Lung (tissue), 16 donors: ENCODE results near the gene KIF4B. TPM values are rescaled to one million over a fixed set of nuclear protein-coding genes. Genes with fewer than 3 reads are reported as not detected.

Source experiments
- ATAC-seq: fragments of 200-7000 bp; cut with Tn5 transposase; one replicate; pipeline ENCODE4 v1.9.1; 2020; ENCODE audit warnings: moderate number of reproducible peaks; ENCODE audit not compliant: insufficient read depth, low FRiP score
- DNase-seq, 3 donors: peaks; one replicate each; pipeline ENCODE4 v3.0.0-alpha.2; 2013 to 2017
- H3K27ac ChIP-seq, 2 donors: one replicate each; pipeline ENCODE4 v1.5.1; 2013; ENCODE audit warnings: mild to moderate bottlenecking in 2 of 2, moderate library complexity in 2 of 2, control low read depth in 1 of 2, inconsistent platforms in 1 of 2, low read depth in 1 of 2, low read length in 1 of 2
- H3K27me3 ChIP-seq, 3 donors: one replicate each; pipeline ENCODE4 v1.5.1; 2013; ENCODE audit warnings: low read length in 2 of 3; ENCODE audit not compliant: control insufficient read depth in 3 of 3, insufficient read depth in 3 of 3
- H3K36me3 ChIP-seq, 4 donors: one replicate each; pipeline ENCODE4 v1.5.1; 2013; ENCODE audit warnings: low read length in 4 of 4, mild to moderate bottlenecking in 1 of 4, moderate library complexity in 1 of 4; ENCODE audit not compliant: control insufficient read depth in 4 of 4, insufficient read depth in 4 of 4
- H3K4me1 ChIP-seq, 5 donors: one replicate each; pipeline ENCODE4 v1.5.1; 2013; ENCODE audit warnings: low read length in 5 of 5, mild to moderate bottlenecking in 2 of 5, moderate library complexity in 1 of 5; ENCODE audit not compliant: control insufficient read depth in 5 of 5, insufficient read depth in 5 of 5
- H3K4me3 ChIP-seq: one replicate; pipeline ENCODE4 v1.5.1; 2013; ENCODE audit warnings: mild to moderate bottlenecking, control low read depth, moderate library complexity
- H3K9ac ChIP-seq, 2 donors: one replicate each; pipeline ENCODE4 v1.5.1; 2013; ENCODE audit warnings: low read length in 2 of 2, control low read depth in 1 of 2; ENCODE audit not compliant: insufficient read depth in 1 of 2
- H3K9me3 ChIP-seq, 4 donors: one replicate each; pipeline ENCODE4 v1.5.1; 2013; ENCODE audit warnings: low read length in 3 of 4, mild to moderate bottlenecking in 1 of 4, moderate library complexity in 1 of 4; ENCODE audit not compliant: control insufficient read depth in 4 of 4, insufficient read depth in 3 of 4
- CTCF ChIP-seq: IDR thresholded peaks from 2 replicates; pipeline ENCODE4 v1.5.1; 2012; ENCODE audit warnings: mild to moderate bottlenecking; ENCODE audit errors: control extremely low read depth, extremely low read depth
- WGBS, 2 donors: extraction: QIAGEN DNeasy Blood & Tissue Kit; methylation state at CpG; one replicate each; pipeline ENCODE4 v1.1.7; 2013; 5-methylcytosine and 5-hydroxymethylcytosine counted together
- long read RNA-seq, 5 donors: transcript quantifications; one replicate each; lab custom pipeline, GENCODE V29; 2026
- polyA plus RNA-seq, 2 donors: library from polyadenylated mRNA; stranded (reverse); fragments of 200-250 nt; gene quantifications; one replicate each; pipeline ENCODE4 v1.2.1, GENCODE V29; 2013
- total RNA-seq, 2 donors: library from RNA; depleted of rRNA in 1 of 2; stranded (reverse); fragments of >200 nt in 1 of 2; gene quantifications; one replicate each; pipeline ENCODE4 v1.2.1, GENCODE V29; 2014 to 2021
- donor health status: control.
- donor health status: control.
- donor health status: Bipolar disorder and iron deficiency.
- donor health status: healthy.
- donor health status: DM: yes; HTN: yes; CAD: no.

Gene KIF4B
- total RNA-seq = not detected
- polyA plus RNA-seq = under 1 TPM; 0.01 to 0.02 TPM
- long read RNA-seq, donor 1 = 0 reads
- long read RNA-seq, donor 2 = 0 reads
- long read RNA-seq, donor 3 = 0 reads
- long read RNA-seq, donor 4, full-length matches to known transcripts = 1 of 1 reads
- long read RNA-seq, donor 4, partial matches to known transcripts = 0 of 1 reads
- long read RNA-seq, donor 4, other reads (novel, unspliced or antisense) = 0 of 1 reads
- long read RNA-seq, donor 5 = 0 reads

- Histone ChIP-seq H3K9ac (no peak within 1 kb of the TSS), H3K36me3 (no peaks in the 10 kb centered on the region), H3K27ac (no peak within 1 kb of the TSS), H3K4me1 (no peaks in the 10 kb centered on the region), H3K27me3 (no peaks in the 10 kb centered on the region), H3K4me3 (no peak within 1 kb of the TSS), H3K9me3 (peaks cover 0 to 2% (median 0%) of the 10 kb centered on the region in 4 donors)
- TF ChIP-seq CTCF = no peak
- 95% methylated on average over 21 of the region's 21 CpGs for WGBS, 2 donors
- no peak for ATAC-seq
- no peak for DNase-seq
These were observed at the start of gene KIF4B for GRCh38 chr5:155013526-155013925. Gene KIF4B, plus strand, starts transcription at chr5:155013755. Its CDS starts 105 bp downstream, at chr5:155013860.

DNA sequence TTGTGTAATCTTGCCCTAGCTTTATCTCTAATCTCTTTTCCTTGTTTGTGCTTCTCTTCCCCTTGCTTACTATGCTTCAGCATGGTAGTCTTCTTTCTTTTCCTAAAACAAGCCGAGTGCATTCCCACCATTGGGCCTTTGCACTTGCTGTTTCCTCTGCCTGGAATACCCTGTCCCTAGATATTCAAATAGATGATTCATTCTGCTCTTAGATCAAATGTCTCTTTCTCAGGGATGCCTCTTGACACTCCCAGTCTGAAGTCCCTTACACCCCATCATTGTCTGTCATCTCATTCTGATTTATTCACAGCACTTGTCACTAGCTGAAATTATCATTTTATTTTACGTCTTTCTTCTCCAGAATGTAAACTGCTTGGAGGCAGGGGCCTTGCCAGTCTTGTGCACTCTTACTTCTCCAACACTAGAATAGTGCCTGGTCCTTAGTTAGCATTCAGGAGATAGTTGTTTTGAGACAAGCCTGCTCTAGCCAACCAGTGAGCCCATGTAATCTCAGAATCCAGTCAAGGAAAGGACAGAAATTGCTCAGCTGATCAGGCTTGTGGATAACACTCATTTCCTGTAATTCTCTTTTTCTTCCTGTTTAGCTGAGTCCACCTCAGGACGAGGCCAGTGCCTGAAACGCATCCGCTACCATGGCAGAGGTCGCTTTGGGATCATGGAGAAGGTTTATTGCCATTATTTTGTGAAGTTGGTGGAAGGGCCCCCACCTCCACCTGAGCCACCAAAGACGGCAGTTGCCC is 47.3 kb upstream of the KIF4B start:
- 69 to 79% methylated on average over 7 of the region's 7 CpGs for WGBS, 2 donors
- ATAC-seq = no peak

DNA sequence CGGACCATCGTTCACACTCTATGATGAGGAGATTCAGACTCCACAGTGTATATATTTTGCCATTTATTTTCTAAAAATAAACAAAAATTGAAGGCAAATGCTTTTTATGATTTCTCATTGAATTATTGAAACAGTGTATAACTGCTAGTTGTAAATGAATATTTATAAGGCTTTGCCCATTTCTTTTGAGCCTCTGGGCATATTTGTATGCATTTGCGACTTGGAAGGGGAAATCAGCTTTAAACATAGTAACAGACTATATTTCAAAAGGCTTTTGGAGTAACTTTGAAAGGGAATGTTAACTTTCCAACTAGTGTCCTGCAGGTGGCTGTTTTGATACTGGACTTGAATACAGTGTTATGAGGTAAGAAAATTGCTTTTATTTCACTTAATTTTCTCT is 46.7 kb upstream of the KIF4B start:
- TF ChIP-seq CTCF = no peak
- peaks cover 0 to 36% (median 4%) of the 10 kb centered on the region in 4 donors for H3K36me3 ChIP-seq
- H3K9ac ChIP-seq = no peak overlapping the region
- H3K4me1 ChIP-seq = peaks cover 0 to 11% (median 0%) of the 10 kb centered on the region in 5 donors
- no peak overlapping the region for H3K4me3 ChIP-seq
- H3K27ac ChIP-seq = peak overlapping the region; percentile 3 to 37
- no peak for DNase-seq
- no peaks in the 10 kb centered on the region for H3K27me3 ChIP-seq
- H3K9me3 ChIP-seq = no peaks in the 10 kb centered on the region
- no peak for ATAC-seq
- WGBS, 2 donors = 76 to 83% methylated on average over 3 of the region's 3 CpGs

More for the DNA sequence above, 47.3 kb upstream of the KIF4B start:
- H3K4me1 ChIP-seq = peaks cover 0 to 11% (median 0%) of the 10 kb centered on the region in 5 donors
- DNase-seq = peak in 2 of 3 donors; percentile 21 to 44
- no peaks in the 10 kb centered on the region for H3K9me3 ChIP-seq
- H3K4me3 ChIP-seq = no peak overlapping the region
- TF ChIP-seq CTCF = no peak
- peak overlapping the region; percentile 11 to 37 for H3K27ac ChIP-seq
- peaks cover 4 to 40% (median 7%) of the 10 kb centered on the region in 4 donors for H3K36me3 ChIP-seq
- H3K9ac ChIP-seq = no peak overlapping the region
- H3K27me3 ChIP-seq = no peaks in the 10 kb centered on the region
